WTC11 (cell line): ENCODE results near the gene RFTN1.

Experiments
- MXD4 ChIP-seq: fragments of 250-450 bp; sonication (Bioruptor Pico); IDR thresholded peaks from 2 replicates; pipeline ENCODE4 v1.8.0; 2021; ENCODE audit warnings: mild to moderate bottlenecking, moderate library complexity, borderline replicate concordance
- OVOL2 ChIP-seq: fragments of 250-450 bp; sonication (Bioruptor Pico); IDR thresholded peaks from 2 replicates; pipeline ENCODE4 v1.9.0; 2021; ENCODE audit warnings: mild to moderate bottlenecking, borderline replicate concordance
- ZNF423 ChIP-seq: fragments of 250-450 bp; sonication (Bioruptor Pico); IDR thresholded peaks from 2 replicates; pipeline ENCODE4 v2.1.2; 2022; ENCODE audit warnings: mild to moderate bottlenecking, moderate library complexity
- TF ChIP-seq, protein P1 (sequence below): fragments of 200-600 bp; IDR thresholded peaks from 2 replicates; pipeline ENCODE4 v1.8.0; 2022; ENCODE audit warnings: antibody characterized with exemption

DNA sequence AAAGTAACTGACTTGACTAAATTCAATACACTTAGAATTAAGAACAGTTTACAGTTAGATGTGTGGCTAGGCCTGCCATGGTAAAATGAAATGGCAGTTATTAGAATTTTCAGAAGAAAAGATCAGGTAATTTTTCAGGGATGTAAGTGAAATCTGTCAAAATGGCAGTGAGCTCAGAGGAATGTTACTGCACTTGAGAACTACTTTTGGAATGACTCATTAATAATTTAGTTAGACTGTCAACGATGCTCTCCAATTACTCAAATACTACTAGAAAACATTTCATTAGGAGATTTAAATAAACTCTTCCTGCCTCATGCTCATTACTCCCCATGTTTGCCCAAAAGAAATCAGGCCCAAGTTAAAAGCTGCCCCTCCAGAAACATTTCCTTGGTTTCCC lies 84.4 kb downstream of the RFTN1 start:
- TF ChIP-seq, protein P1, sequence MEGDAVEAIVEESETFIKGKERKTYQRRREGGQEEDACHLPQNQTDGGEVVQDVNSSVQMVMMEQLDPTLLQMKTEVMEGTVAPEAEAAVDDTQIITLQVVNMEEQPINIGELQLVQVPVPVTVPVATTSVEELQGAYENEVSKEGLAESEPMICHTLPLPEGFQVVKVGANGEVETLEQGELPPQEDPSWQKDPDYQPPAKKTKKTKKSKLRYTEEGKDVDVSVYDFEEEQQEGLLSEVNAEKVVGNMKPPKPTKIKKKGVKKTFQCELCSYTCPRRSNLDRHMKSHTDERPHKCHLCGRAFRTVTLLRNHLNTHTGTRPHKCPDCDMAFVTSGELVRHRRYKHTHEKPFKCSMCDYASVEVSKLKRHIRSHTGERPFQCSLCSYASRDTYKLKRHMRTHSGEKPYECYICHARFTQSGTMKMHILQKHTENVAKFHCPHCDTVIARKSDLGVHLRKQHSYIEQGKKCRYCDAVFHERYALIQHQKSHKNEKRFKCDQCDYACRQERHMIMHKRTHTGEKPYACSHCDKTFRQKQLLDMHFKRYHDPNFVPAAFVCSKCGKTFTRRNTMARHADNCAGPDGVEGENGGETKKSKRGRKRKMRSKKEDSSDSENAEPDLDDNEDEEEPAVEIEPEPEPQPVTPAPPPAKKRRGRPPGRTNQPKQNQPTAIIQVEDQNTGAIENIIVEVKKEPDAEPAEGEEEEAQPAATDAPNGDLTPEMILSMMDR: no peak
- no peak for TF ChIP-seq ZNF423 (CRISPR knock-in tag)
- no peak for TF ChIP-seq OVOL2 (CRISPR knock-in tag)
- TF ChIP-seq MXD4 (CRISPR knock-in tag): no peak
